GM19351 (cell line): Measurements from ENCODE around the gene CLCN5.

ENCODE experiments used
- ATAC-seq: cut with Tn5 transposase; IDR thresholded peaks from one replicate; pipeline ENCODE4 v1.9.1; 2021; ENCODE audit warnings: mild to moderate bottlenecking, moderate library complexity; ENCODE audit not compliant: unreplicated experiment

CLCN5 gene

DNA sequence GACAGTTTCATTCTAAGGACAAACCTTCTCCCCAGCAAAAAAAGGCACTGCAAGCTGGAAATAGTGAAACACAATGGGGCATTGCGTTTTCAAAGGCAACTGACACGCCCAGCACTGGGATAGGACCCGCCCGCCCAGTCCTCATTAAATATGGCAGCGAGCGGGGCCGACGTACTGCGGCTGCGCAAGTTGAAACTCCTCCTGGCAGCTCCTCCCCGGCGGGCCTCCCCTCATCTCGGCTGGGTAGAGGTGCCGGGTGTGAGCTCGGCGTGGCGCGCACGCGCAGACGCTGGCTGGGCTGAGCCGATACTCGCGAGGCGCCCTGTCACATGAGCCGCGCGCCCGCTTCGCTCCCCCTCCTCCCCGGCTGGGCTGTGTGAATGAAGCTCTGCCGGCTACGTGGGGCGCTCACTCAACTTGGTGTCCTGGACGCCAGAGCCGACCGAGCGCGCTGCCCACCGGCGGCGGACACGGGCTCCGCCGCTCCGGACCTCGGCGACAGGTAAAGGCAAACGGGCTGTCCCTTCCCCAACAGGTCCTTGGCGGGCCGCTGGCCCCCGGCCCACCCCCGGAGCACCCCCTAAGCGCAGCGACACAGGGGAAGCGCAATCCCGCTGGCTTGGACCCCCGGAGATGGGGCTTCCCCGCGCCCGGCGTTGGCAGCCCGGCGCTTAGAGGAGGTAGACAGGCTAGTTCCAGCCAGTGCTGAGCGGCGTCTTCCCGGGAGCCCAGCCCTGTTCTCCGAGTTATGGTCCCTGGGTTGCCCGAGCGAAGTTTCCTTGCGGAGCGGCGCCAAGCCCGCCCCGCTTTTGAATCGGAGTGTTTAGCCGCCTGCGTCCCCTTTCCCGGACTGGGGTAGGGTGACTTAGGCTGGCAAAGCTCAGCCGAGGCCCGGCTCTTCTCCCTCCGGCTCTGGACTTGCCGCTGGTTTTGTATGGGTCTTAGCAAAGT lies at the start of gene CLCN5:
Gene CLCN5 (plus strand): TSS at position 306 of the 951 bp plus-strand sequence. CDS start 2,703 bp downstream, outside the sequence.
- peak; percentile 96 for ATAC-seq

DNA sequence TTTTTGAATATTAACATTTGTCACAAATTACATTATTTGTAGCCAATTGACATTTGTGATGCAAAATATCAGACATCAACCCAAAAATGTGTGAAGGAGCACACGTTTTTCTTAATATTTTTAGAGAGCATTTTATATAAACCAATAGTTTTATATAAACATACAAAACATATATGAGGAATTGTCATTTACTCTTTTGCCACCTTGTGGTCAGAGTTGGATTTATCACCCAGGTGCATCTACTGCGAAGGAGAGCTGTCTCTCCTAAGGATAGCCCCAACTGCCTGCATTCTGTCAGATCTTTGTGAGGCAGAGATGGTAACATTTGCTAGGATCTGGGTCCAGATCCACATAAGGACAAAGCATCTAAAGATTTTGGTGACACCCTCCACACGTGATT lies 45.6 kb upstream of the CLCN5 start:
- ATAC-seq = peak; percentile 25

DNA sequence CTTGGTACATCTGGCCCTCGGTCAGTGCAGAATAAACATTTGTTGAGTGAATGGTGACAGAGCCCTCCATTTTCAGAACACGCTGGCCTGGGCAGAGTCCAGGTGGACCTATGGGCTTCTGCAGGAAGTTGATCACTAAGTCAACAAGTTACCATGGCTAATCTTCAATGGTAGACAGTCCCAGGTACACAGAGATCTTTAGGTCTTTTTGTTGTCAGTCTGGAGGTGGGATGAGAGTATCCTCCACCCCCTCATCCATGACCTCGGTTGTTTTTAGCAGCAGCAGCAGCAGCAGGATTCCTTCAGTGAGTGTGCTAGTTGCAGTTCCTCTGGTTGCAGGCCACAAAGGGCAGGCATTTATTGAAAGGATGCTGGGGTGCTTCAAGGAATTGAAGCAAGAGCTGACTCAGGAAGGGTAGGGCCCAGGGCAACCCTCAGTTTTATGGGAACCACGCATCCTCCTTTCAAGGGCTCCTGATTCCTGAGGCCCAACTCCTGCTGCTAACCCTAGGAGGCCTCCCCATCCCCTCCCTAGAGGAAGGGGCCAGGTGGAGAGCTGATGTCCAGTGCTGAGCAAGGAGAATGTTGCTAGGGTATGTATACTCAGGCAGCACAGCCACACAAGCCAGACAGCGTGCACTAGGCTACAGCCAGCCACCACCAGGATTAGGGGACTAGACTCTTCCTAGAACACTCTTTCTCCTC lies 44.8 kb upstream of the CLCN5 start:
- no peak for ATAC-seq

DNA sequence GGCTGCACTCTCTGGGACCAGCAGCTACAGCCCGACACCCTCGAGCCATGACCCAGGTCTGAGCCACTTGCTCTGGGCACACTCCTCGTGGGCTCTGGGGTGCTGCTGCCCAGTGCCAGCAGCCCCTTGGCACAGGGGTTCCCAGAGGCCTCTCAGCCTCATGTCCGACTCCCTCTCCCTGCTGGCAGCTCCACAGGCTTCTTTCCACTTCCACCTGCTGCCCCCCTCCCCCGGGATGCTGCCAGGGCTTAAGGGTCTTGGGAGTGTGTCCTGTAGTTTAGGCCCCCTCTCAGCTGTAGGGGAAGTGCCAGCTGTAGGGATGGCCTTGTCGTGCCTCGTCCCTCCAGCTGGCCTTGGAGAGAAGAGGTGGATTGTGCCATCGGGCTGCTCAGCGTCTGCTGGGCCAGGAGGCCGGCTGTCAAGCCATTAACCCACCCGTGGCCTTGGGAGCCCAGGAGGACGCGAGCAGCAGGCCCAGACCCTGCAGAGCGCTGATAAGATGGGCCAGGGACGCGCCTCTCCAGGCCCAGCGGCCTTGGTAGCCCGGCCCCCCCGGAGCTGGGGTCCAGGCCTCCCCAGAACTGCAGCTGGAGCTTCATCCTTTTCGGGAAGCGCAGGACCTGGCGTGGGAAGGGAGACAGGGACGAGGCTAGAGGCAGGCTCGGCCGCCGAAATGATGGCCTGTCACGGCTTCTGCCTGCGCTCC lies 44.1 kb upstream of the CLCN5 start:
- no peak for ATAC-seq

DNA sequence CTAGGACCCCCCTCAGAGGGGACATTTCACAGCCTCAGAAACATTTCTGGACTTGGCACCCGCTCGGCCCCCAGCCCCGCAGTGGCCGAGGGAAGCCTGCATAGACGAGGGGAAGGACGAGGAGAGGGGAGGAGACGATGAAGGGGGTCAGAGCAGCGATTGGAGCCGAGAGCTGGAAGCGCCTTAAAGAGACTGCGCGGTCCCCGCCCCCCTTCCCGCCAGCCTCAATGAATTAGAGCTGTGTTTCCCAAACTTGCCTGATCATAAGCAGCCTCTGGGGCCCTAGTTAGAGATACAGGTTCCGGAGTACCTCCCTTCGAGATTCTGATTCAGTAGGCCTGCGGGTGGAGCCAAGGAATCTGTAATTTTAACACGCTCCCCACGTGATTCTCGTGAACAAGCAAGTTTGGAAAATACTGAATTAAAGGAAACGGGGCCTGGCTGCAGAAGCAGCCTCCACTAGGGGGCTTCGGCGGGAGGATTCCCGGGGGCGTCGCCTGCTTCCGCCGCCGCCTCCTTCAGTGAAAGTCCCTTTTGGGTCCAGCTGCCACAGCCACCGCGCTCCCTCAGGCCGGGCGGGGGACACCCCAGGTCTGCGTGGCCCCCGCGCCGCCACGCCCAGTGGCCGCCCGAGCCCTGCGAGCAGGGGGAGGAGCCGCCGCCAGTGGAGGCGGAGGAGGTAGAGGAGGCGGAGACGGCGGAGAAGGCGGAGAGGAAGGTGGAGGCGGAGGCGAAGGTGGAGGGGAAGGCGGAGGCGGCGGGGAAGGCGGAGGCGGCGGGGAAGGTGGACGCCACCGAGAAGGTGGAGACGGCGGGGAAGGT lies 43.4 kb upstream of the CLCN5 start, which contains the start of gene USP27X:
Gene USP27X (plus strand): TSS at position 651 of the 822 bp plus-strand sequence. CDS start 824 bp downstream, outside the sequence.
- ATAC-seq = peak; percentile 84

DNA sequence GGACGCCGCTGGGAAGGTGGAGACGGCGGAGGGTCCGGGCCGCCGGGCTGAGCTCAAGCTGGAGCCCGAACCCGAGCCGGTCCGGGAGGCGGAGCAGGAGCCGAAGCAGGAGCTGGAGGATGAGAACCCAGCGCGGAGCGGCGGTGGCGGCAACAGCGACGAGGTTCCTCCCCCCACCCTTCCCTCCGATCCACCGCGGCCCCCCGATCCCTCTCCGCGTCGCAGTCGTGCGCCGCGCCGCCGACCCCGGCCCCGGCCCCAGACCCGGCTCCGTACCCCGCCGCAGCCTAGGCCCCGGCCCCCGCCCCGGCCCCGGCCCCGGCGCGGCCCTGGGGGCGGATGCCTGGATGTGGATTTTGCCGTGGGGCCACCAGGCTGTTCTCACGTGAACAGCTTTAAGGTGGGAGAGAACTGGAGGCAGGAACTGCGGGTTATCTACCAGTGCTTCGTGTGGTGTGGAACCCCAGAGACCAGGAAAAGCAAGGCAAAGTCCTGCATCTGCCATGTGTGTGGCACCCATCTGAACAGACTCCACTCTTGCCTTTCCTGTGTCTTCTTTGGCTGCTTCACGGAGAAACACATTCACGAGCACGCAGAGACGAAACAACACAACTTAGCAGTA lies 42.6 kb upstream of the CLCN5 start:
- peak; percentile 16 for ATAC-seq

DNA sequence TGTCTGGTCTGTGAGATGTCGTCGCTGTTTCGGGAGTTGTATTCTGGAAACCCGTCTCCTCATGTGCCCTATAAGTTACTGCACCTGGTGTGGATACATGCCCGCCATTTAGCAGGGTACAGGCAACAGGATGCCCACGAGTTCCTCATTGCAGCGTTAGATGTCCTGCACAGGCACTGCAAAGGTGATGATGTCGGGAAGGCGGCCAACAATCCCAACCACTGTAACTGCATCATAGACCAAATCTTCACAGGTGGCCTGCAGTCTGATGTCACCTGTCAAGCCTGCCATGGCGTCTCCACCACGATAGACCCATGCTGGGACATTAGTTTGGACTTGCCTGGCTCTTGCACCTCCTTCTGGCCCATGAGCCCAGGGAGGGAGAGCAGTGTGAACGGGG lies 41.7 kb upstream of the CLCN5 start:
- no peak for ATAC-seq

DNA sequence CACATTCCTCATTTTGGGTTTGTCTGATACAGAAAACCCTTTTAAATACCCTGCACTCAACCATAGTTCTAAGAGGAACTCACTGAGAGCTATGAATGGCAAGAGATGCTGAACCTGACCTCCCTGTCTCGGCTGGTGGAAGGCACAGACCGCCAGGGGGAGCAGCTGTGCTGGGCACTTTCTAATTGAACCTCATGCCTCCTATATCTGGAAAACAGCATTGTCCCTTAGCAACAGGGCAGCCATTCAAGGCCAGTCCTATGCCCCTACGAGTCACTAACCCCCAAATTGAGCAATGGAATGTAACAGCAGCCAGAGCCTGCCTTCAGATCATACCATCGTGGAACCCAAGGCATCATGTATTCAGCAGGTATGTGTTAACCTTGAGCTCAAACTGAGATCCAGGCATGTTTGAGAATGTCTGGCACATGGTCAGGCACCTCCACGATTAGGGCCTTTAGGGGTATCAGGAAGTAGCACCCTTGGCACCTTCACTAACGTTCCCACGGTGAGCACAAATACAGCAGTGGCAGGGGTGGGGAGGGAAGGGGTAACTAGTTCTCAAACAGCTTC lies 38.0 kb upstream of the CLCN5 start:
- peak; percentile 62 for ATAC-seq

DNA sequence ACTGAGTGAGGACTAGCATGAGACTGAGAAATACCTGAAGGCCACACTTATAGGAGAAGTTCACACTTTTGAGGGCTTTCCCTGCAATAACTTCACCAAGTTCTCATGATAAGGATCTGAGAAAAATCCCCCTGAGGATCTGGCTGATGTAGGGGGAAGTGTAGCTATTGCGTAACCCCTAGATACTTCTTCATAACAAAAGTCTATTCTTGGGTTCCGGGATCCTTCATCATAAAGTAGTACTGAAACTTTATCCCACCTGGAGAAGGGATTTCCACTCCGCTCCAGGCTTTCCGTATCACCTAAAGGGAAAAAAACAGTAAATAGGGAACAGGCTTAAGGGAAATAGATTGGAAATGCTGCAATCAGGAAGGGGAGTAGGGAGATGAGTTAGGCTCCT lies 29.9 kb upstream of the CLCN5 start:
- no peak for ATAC-seq

DNA sequence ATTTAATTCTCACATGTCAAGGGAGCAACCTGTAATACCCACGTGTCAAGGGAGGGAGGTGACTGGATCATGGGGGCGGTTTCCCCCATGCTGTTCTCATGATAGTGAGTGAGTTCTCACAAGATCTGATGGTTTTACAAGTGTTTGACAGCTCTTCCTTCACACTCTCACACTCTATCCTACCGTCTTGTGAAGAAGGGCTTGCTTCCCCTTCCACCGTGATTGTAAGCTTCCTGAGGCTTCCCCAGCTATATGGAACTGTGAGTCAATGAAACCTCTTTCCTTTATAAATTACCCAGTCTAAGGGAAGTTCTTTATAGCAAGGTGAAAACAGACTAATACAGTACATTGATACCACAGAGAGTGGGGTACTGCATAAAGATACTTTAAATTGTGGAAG lies 25.4 kb upstream of the CLCN5 start:
- ATAC-seq = no peak

DNA sequence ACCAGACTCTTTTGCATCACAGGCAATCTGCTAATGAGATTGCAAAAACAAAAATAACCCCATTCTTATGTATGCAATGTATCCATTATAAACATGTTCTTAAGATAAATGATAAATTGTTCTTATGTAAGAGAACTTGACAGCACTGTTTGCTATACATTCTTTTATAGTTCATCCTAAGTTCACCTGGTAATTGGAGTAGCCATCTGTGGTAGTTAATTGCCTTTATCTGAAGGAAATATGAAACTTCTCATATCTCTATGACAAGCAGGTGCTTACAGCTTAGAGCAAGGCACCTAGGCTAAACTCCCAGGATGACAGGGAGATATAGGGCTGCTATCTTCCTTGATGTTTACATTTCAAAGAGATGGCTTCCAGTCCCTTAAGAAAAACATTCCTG lies 21.3 kb upstream of the CLCN5 start:
- ATAC-seq = no peak

DNA sequence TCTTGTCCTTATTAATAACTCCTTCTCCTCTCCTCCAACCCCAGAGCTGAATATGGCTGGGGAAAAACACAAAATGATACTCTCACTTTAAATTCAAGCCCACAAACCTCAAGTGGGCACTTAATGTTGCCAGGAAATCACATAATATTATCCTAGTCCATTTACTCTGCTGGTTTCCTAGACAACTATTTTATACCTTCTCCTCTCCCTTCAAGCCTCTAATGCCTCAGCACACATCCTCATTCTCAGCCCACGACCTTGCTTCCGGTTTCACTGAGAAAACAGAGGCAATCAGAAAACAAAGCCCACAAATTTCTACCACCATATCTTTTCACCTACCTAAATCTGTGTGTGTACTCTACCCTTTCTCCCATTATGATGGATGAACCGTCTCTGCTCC lies 12.1 kb upstream of the CLCN5 start:
- peak; percentile 85 for ATAC-seq

DNA sequence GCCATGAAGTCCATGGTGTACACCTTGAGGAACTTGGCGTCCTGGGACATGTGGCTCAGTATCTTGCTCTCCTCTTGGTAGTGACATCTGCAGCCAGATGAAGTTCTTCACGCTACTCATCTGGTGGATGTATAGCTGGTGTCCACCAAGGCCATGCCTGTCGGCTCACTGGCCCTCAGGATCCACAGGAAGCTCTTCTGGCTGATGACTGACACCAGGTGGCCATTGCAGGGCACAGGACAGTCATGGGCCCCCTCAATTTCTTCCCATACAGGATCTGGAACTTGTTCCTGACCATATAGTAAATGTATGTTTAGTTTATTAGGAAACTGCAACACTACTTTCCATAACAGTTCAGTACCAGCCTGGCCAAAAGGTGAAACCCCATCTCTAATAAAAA lies 10.3 kb upstream of the CLCN5 start:
- ATAC-seq = no peak

DNA sequence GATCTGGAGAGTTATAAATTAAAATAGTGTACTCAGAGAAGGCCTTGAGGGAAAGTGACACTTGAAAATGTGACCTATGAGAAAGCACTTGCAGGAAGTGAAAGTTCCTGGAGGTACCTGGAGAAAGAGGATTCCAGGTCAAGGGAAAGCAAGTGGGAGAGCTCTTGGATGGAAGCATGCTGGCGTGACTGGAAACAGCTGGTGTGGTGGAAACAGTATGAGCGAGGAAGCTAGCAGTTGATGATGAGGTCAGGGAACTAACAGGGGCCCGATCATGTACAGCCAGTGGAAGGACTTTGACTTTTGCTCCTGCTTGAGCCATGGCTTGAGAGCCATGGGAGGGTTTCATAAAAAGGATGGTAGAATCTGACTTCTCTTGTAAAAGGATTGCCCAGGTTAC lies 9.5 kb upstream of the CLCN5 start:
- ATAC-seq = no peak

DNA sequence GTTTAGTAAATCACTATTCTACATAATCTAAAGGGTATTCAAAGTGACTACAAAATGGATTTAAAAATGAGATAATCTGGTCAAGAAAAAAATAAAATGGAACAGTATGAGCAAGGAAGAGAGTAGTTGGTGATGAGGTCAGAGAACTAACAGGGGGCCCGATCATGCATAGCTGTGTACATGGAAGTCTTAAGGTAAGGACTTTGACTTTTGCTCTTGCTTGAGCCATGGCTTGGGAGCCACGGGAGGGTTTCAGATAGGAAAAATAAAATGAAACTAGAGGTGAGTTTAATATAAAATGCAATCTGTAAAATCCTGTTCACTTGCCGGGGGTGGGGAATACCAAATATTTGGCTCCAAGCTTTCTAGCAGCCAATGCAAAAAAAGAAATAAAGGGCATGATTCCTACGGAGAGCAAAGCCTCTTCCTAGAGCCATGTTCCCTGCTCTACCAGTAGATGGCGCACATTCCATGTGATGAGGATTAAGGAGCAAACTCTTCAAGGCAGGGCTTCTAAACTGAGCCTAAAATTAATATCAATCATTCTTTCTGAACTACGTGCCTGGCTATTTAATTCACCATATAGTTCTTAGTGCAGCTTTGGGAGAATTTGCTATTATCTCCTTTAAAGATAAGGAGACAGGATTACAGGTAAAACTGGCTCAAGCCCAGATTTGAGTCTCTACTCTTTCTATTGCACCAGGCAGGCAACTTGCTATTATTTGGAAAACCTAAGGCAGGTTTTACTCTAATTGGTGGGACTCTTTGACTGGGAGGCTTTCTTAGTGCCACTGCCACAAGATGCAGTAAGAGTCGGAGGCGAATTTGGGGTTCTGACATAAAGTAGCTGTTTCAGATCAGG lies 6.8 kb upstream of the CLCN5 start:
- ATAC-seq = peak; percentile 88

DNA sequence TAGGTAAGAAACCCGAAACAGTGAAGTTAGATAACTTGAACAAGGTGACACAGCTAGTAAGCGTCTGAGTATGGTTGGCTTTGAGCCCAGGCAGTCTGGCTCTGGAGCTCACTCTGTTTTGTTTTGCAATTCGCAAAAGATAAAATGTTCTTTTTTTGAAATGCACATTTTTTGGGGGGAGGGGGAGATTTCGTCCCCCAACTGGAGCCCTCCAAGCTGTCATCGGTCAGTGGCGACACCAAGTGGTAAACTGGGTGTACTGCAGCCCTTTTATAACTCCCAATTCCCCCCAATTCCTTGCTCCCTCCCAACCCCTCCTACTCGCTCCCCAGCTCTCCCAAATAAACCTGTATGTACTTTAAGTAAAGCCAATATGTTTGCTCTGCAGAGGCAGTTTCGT lies 2.8 kb upstream of the CLCN5 start:
- no peak for ATAC-seq

DNA sequence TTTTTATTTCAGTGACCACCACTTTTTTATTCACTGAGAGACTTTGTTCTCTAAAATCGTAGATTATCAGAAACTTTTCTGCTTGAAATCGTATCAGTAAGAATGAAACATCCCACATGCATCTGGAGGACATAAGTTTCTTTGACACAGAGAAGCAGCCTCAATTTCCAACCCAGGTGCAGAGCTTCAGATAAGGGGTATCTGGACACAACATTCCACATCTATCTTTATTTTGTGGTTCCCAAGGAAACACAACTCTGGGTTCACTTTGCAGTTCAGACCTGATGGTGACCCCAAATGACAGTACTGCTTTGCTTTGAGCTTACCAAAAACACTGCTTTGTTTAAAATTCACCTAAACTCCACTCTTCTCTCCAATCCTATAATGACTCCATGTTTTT lies 1.3 kb upstream of the CLCN5 start:
- ATAC-seq = no peak

DNA sequence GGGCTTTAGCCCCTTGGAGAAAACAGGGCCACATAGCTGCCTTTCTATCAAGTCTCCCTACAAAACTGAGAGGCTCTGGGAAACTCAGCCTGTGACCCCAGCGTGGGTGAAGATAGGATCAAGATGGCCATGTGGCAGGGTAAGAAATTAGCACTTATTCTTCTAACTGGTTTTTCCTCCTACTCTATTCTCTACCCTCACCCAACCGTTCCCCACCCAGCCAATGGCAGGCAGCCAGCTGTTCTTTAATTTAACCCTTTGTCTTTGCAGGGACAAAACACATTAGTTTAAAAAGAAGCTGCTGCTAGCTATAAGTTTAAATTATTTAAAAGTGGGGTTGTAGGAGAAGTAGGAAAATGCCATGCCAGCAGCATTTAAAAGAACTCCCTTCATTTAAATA lies 2.8 kb downstream of the CLCN5 start:
- ATAC-seq = no peak

DNA sequence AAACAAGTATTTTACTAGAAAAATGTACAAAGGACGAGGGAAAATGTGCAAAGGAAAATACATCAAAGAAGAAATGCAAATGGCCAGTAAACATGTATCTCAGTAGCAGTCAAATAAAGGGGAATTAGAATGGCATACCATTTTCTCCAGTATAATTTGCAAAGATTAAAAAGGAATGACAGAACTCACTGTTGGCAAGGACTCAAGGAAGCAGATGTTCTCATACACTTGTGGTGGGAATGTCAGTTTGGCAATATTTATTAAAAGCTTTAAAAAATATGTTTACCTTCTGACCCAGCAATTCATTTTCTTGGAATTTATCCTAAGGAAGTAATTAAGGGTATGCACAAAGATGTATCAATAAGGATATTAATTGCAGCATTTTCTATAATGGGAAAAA lies 7.6 kb downstream of the CLCN5 start:
- ATAC-seq = no peak
